ENCODE measurements around the gene ROR2.

DNA sequence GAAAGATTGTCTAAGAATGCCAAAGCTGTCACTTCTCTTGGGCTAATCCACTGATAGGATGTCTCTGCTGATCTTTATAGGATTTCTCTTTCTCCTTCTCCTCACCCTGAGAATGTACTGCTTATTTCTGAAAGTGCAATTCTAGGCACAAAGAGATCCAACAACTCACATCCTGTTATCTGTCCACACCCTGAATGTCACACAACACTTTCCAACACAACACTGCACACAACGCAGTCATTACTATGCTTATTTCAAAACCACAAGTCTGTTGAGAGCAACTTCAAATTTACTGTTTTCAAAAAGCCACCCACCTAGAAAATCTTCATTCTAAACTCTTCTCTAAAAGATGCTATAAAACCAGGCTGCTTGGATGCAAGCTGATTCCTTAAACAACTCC, 215.0 kb downstream of the ROR2 start:
- TF ChIP-seq EZH2 (IDR thresholded peaks at IDR 0.05) = no peak
- no peak for TF ChIP-seq POLR2AphosphoS5 (IDR thresholded peaks at IDR 0.05; ENCODE audit: borderline replicate concordance, low read depth, low read length)
- TF ChIP-seq FOXP2 (optimal IDR thresholded peaks at IDR 0.05; ENCODE audit: control extremely low read depth, extremely low read length, insufficient read depth) = no peak

Measured in SK-N-MC (cell line).